HL-60 (cell line): ENCODE data around the gene ARIH1.

Experiments used
- DNase-seq, 2 experiments: peaks; one replicate each; pipeline ENCODE4 v3.0.0-alpha.2; 2010 to 2020; ENCODE audit warnings: low read depth in 1 of 2, low spot score in 1 of 2
- H3K27ac ChIP-seq: fragments of 250-450 bp; sonication (Bioruptor Pico); replicated peaks from 2 replicates; pipeline ENCODE4 v1.5.1; 2020; ENCODE audit warnings: mild to moderate bottlenecking, moderate library complexity
- H3K27me3 ChIP-seq: fragments of 250-450 bp; sonication (Bioruptor Pico); 2 replicates; pipeline ENCODE4 v1.5.1; 2021; ENCODE audit warnings: mild to moderate bottlenecking, moderate library complexity; ENCODE audit not compliant: insufficient read depth, poor library complexity, severe bottlenecking
- H3K4me3 ChIP-seq: replicated peaks from 2 replicates; pipeline ENCODE4 v1.5.1; 2011; ENCODE audit warnings: mild to moderate bottlenecking, control low read depth, low read length; ENCODE audit not compliant: insufficient read depth
- CTCF ChIP-seq: IDR thresholded peaks from one replicate; pipeline ENCODE4 v1.5.1; 2011; ENCODE audit warnings: low read length, control low read depth, inconsistent platforms; ENCODE audit not compliant: insufficient read depth
- GABPA ChIP-seq: IDR thresholded peaks from 2 replicates; pipeline ENCODE4 v1.6.1; 2012; ENCODE audit warnings: low read depth
- POLR2AphosphoS5 ChIP-seq: IDR thresholded peaks from 2 replicates; pipeline ENCODE4 v1.6.1; 2012; ENCODE audit warnings: low read depth
- REST ChIP-seq: IDR thresholded peaks from 2 replicates; pipeline ENCODE4 v1.6.1; 2012; ENCODE audit warnings: low read depth; ENCODE audit not compliant: insufficient replicate concordance
- SPI1 ChIP-seq: IDR thresholded peaks from 2 replicates; pipeline ENCODE4 v1.6.1; 2012; ENCODE audit warnings: low read depth, mild to moderate bottlenecking, borderline replicate concordance

The ARIH1 gene

GRCh38 chr15:72579814-72580213 is 105.7 kb downstream of the ARIH1 start:
- no peak overlapping the region for H3K4me3 ChIP-seq
- H3K27ac ChIP-seq = no peak overlapping the region
- no peaks in the 10 kb centered on the region for H3K27me3 ChIP-seq
- no peak for DNase-seq
- TF ChIP-seq REST (no peak), SPI1 (no peak)

- Histone ChIP-seq H3K4me3 (no peak overlapping the region), H3K27me3 (no peaks in the 10 kb centered on the region), H3K27ac (no peak overlapping the region)
- TF ChIP-seq SPI1 (no peak), REST (no peak), CTCF (no peak), GABPA (no peak), POLR2AphosphoS5 (no peak)
- DNase-seq = no peak
Measured at GRCh38 chr15:72584006-72584405, 109.9 kb downstream of the ARIH1 start.

- no peak for TF ChIP-seq CTCF
- no peak for TF ChIP-seq POLR2AphosphoS5
- TF ChIP-seq SPI1 = no peak
- TF ChIP-seq GABPA = no peak
- TF ChIP-seq REST = no peak
- DNase-seq = no peak
- Histone ChIP-seq H3K27ac (no peak overlapping the region), H3K4me3 (no peak overlapping the region), H3K27me3 (no peaks in the 10 kb centered on the region)
Measured at GRCh38 chr15:72585025-72585424, 110.9 kb downstream of the ARIH1 start.

- H3K4me3 ChIP-seq = no peak overlapping the region
- DNase-seq = no peak
- no peak for TF ChIP-seq CTCF
- no peak for TF ChIP-seq SPI1
- no peak for TF ChIP-seq GABPA
- H3K27me3 ChIP-seq = no peaks in the 10 kb centered on the region
- H3K27ac ChIP-seq = no peak overlapping the region
Measured at GRCh38 chr15:72585476-72586058, 111.4 kb downstream of the ARIH1 start.
